Adrenal gland (tissue), 12 donors: Measurements from ENCODE around the gene TESK1. TPM values are rescaled to one million over a fixed set of nuclear protein-coding genes. Genes with fewer than 3 reads are reported as not detected.

Experiments used
- DNase-seq, 7 donors: peaks; one replicate each; pipeline ENCODE4 v3.0.0-alpha.2; 2019 to 2020
- H3K27ac ChIP-seq, 5 donors: fragments of 200-600 bp; sonication (generic) in 4 of 5; 1 replicate in 3 of 5; 2 replicates in 2 of 5; pipeline versions ENCODE4 v1.5.1 to v1.8.0; 2016 to 2020; ENCODE audit warnings: mild to moderate bottlenecking in 1 of 5
- H3K27me3 ChIP-seq: fragments of 200-600 bp; 2 replicates; pipeline ENCODE4 v1.8.0; 2021
- H3K36me3 ChIP-seq, 2 donors: fragments of 200-600 bp; replicated peaks in 1 of 2; 1 replicate in 1 of 2; 2 replicates in 1 of 2; pipeline versions ENCODE4 v1.5.1 to v1.8.0; 2018 to 2022
- H3K4me1 ChIP-seq, 2 donors: fragments of 200-600 bp; replicated peaks in 1 of 2; 1 replicate in 1 of 2; 2 replicates in 1 of 2; pipeline versions ENCODE4 v1.5.1 to v1.8.0; 2018 to 2021
- H3K4me3 ChIP-seq, 4 donors: fragments of 200-600 bp; sonication (generic) in 3 of 4; one replicate each; pipeline ENCODE4 v1.5.1; 2016 to 2018
- H3K9me3 ChIP-seq, 3 donors: fragments of 200-600 bp; sonication (generic) in 1 of 3; replicated peaks in 1 of 3; 1 replicate in 2 of 3; 2 replicates in 1 of 3; pipeline versions ENCODE4 v1.5.1 to v1.8.0; 2016 to 2021
- CTCF ChIP-seq, 6 experiments: fragments of 450-650 bp in 4 of 6; fragments of 200-600 bp in 2 of 6; sonication (generic) in 1 of 6; IDR thresholded peaks; 1 replicate in 5 of 6; 2 replicates in 1 of 6; pipeline versions ENCODE4 v1.5.1 to v1.8.0; 2016 to 2021; ENCODE audit warnings: antibody characterized with exemption in 6 of 6, mild to moderate bottlenecking in 2 of 6, moderate library complexity in 1 of 6
- POLR2A ChIP-seq, 2 donors: fragments of 450-650 bp; IDR thresholded peaks; one replicate each; pipeline ENCODE4 v1.6.1; 2017; ENCODE audit warnings: antibody characterized with exemption in 2 of 2, mild to moderate bottlenecking in 2 of 2, moderate library complexity in 1 of 2
- WGBS, 4 donors: extraction: QIAGEN DNeasy Blood & Tissue Kit in 2 of 4; methylation state at CpG; one replicate each; pipeline versions ENCODE4 v1.1.5 to v1.1.7; 2013 to 2017; 5-methylcytosine and 5-hydroxymethylcytosine counted together
- intact Hi-C, 2 donors: fragments of 100-400 bp; cut with DNase I; formaldehyde crosslinking; loops; one replicate each; pipeline versions ENCODE4 v1.14.1 to v1.15.0; 2022 to 2023
- polyA plus RNA-seq, 3 donors: library from polyadenylated mRNA; stranded (reverse); fragments of 200-250 nt in 2 of 3; fragments of 350-450 nt in 1 of 3; fragmentation: Illumina TruSeq in 1 of 3; extraction: RNeasy Lipid Tissue Mini Kit (QIAGEN cat#74804) in 1 of 3; gene quantifications; one replicate each; pipeline ENCODE4 v1.2.3, GENCODE V29; 2013 to 2014
- total RNA-seq, 9 donors: library from RNA; depleted of rRNA in 4 of 9; stranded (reverse); fragments of >200 nt in 4 of 9; fragments of 120-200 nt in 1 of 9; fragmentation: NEBNext Ultra II Directional in 1 of 9; extraction: Animal tissue kit (Norgen Biotek cat#: 25700) in 1 of 9; gene quantifications; one replicate each; pipeline versions ENCODE4 v1.1.0 to v1.2.4, GENCODE V29; 2013 to 2023
- donor health status: healthy with polysubstance abuse.
- donor health status: Bipolar disorder and iron deficiency.
- donor health status: DM: yes; HTN: yes; CAD: no.
- donor health status: DM: no; HTN: no; CAD: no.
- donor health status: DM: no; HTN: no; CAD: no.
- donor health status: DM: yes; HTN: yes; CAD: no.

The TESK1 gene
- total and polyA plus RNA-seq, 12 donors, result 25.9 to 189 (median 65.5) TPM

GRCh38 chr9:35599763-35600604 is 5.1 kb upstream of the TESK1 start:
- Histone ChIP-seq H3K4me1 (peaks cover 6 to 12% of the 10 kb centered on the region in 2 donors), H3K4me3 (no peak overlapping the region), H3K27ac (no peak overlapping the region), H3K9me3 (no peaks in the 10 kb centered on the region), H3K36me3 (no peaks in the 10 kb centered on the region), H3K27me3 (no peaks in the 10 kb centered on the region)
- intact Hi-C loops, result no loop called here
- TF ChIP-seq CTCF (IDR thresholded peaks at IDR 0.05) (peak in 1 of 6 experiments; percentile 12), POLR2A (IDR thresholded peaks at IDR 0.05) (no peak)
- DNase-seq, result no peak
- 76 to 86% (median 84%) methylated on average over 7 to 14 of the region's 14 CpGs for WGBS, 4 donors

DNA sequence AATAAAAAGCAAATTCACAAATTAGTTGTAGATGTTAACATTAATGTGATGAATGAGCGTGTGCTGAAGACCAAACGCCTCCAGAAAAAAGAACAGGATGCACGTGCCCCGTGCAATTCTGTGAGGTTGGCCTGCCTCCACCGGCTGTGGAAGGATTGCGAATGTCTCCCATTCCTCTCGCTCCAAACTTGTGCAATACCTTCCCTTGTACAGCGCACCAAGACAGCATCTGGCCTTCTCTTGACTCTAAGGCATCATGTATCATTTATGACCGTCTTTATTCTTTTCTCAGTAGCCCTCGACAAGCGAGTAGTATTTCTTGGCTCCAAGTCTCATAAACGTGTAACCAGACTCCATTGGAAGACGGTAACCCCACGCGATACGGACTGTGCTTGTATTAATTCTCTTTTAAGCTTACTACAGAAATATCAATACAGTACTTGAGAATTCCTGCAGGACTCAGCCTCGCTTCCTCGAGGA is 1.5 kb upstream of the TESK1 start:
- Histone ChIP-seq H3K4me3 (peak overlapping the region in 2 of 4 donors; percentile 38 to 46), H3K4me1 (peaks cover 13 to 23% of the 10 kb centered on the region in 2 donors), H3K9me3 (no peaks in the 10 kb centered on the region), H3K27me3 (no peaks in the 10 kb centered on the region), H3K36me3 (peaks cover 0 to 9% of the 10 kb centered on the region in 2 donors), H3K27ac (peak overlapping the region; percentile 60 to 94 (median 93))
- intact Hi-C loops, result no loop called here
- DNase-seq, result peak; percentile 56 to 87 (median 72)
- TF ChIP-seq CTCF (IDR thresholded peaks at IDR 0.05) (no peak), POLR2A (IDR thresholded peaks at IDR 0.05) (no peak)
- 5 to 10% (median 9%) methylated on average over 16 to 18 of the region's 18 CpGs for WGBS, 4 donors

- WGBS, 4 donors, result 0 to 2% (median 0%) methylated on average over 6 to 41 of the region's 41 CpGs
- H3K9me3 ChIP-seq, result no peaks in the 10 kb centered on the region
- peaks cover 0 to 15% of the 10 kb centered on the region in 2 donors for H3K36me3 ChIP-seq
- peak overlapping the region in 2 of 4 donors; percentile 70 to 100 for H3K4me3 ChIP-seq
- no peaks in the 10 kb centered on the region for H3K27me3 ChIP-seq
- peak overlapping the region; percentile 60 to 94 (median 93) for H3K27ac ChIP-seq
- DNase-seq, result peak; percentile 99 to 100 (median 100)
- peaks cover 13 to 23% of the 10 kb centered on the region in 2 donors for H3K4me1 ChIP-seq
- intact Hi-C loops, result no loop called here
- TF ChIP-seq CTCF (IDR thresholded peaks at IDR 0.05), result peak; percentile 93 to 99 (median 98)
- peak; percentile 57 to 83 for TF ChIP-seq POLR2A (IDR thresholded peaks at IDR 0.05)
Observed at GRCh38 chr9:35603986-35604577, 980 bp upstream of the TESK1 start.
